Middle frontal gyrus (tissue), 1 donor: ENCODE measurements around the gene LRRC58.
"Not testable (repeated sequence)": the region's sequence is repeated elsewhere in the genome, so short reads cannot be mapped to it uniquely, and the experiment has no call there.

Experiments used
- DNase-seq: peaks from one replicate; pipeline ENCODE4 v3.0.0-alpha.2; 2015; ENCODE audit warnings: low spot score; ENCODE audit errors: extremely low spot score

The LRRC58 gene

DNA sequence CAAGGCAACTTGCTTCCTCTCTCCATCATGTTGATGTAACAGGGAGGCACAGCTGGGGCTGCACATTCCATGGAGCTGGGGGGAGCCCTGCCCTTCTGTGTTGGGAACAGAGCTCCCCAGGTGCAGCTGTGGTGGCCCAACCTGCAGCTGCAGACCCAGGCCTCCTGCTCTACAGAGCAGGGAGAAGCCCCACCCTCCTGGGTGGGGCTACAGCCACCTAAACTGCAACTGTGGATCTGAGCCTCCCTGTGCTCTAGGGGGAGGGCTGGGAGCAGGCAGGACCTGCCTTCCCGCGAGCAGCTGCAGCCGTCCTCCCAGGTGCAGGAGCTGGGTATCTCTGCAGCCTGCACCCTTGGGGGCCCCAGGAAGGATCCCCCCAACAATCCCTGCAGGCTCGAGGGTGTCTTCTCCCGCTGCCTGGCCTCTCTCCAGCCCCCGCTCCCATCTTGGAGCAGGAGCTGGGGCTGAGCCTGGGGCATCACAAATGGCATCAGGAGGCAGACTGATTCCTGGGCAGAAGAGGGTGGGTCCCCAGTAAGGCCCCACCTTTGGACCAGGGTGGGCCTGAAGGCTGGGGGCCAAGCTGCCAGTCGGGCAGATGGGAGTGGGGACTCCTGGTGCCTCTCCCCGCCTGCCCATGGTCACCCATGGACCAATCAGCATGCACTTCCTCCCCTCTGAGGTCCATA is 7.4 kb downstream of the LRRC58 start:
- no peak for DNase-seq

- no peak for DNase-seq
Measured at GRCh38 chr3:120339362-120339761, 9.8 kb downstream of the LRRC58 start.

DNA sequence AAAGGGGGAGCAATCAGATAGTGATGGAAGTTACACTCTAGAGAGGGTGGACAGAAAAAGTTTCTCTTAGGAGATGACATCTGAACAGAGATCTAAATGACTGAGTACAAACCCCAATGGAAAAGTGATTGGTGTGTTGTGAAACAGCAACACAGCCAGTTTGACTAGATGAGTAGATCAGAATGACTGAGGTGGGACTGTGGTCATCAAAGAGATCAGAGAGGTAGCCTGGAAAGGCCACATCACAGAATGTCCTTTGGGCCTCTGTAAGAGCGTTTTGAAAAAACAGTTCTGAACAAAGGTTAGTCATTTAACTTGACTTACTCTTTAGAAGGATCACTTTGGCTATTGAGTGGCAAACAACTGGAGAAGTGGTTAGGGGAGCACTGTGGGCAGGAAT is 10.6 kb downstream of the LRRC58 start:
- DNase-seq, result no peak

DNA sequence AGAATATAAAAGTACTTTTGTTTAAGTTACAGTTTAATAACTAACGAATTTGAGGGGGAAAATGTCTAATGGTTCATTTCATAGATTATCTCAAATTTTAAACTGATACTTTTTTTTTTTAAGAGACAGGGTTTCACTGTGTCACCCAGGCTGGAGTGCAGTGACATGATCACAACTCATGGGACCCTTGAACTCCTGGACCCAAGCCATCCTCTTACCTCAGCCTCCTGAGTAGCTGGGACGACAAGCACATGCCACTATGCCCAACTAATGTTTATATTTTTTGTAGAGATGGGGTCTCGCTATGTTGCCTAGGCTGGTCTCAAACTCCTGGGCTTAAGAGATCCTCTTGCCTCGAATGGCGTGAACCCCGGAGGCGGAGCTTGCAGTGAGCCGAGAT is 16.5 kb downstream of the LRRC58 start:
- DNase-seq, result no peak

- no peak for DNase-seq
Measured at GRCh38 chr3:120331076-120331475, 18.1 kb downstream of the LRRC58 start.

DNA sequence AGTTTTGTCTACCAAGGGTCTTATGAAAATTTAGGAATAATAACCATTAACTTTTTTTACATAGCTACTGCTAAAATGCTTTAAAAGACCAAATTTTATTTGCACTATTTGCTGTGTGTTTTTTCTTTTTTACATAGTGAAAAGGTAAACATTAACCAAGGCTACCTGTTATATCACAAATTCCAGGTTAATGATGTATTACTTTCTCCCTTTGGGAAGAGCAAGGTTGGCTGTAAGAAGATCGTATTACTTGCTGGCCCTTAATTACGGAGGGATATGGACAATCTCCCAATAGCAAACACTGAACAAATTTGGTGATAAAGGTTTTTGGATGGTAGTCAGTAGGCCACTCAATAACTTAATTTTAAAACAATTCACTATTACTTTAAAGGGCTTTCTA is 22.4 kb downstream of the LRRC58 start:
- no peak for DNase-seq

GRCh38 chr3:120324190-120324589 is 25.0 kb downstream of the LRRC58 start:
- DNase-seq, result no peak

DNA sequence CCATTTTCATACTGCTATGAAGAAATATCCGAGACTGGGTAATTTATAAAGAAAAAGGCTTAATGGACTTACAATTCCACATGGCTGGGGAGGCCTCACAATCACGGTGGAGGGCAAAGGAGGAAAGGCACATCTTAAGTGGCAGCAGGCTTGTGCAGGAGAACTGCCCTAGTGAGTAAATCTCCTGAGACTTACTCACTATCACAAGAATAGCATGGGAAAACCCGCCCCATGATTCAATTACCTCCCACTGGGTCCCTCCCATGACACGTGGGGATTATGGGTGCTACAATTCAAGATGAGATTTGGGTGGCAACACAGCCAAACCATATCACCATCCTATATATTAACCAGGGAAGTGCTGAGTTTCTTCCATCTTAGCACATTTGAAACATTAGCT is 25.4 kb downstream of the LRRC58 start:
- DNase-seq, result not testable (repeated sequence)

DNA sequence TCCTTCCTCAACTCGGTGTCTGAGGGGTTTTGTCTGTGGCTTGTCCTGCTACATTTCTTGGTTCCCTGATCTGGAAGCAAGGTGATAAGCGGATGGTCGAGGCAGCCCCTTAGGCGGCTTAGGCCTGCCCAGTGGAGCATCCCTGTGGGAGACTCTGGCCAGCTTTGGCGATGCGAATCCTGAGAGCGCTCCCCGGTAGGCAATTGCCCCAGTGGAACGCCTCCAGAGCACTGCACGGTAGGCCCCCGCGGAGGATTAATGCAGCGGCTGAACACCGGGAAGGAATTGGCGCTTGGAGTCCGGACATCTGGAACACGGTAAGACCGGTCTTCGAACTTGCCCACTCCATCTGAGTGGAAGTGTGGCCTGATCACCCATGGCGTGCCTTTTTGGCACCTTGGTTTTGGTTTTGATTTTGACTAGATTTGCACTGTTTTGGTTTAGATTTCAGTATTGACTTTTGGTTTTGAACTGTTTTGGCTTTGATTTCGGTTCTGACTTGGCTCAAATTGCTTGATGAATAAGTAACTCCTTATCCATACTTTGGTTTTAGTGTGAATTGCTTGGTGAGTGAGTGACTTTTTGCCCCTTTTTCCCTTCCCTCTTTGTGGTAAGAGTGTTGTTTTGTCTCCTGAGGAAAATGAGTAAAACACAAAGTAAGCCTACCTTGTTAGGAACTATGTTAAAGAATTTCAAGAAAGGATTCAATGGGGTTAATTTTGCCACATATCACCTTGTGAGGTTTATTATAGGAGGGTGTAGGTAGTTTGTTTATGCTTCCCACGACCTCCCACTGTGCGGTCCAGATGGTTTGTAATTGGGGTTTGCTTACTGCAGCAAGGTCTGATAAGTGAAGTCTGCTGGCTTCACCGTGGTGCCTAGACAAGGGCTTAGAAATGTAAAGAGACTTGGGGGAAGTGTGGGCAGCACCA is 37.0 kb downstream of the LRRC58 start:
- no peak for DNase-seq

- DNase-seq, result no peak
Measured at GRCh38 chr3:120306519-120307455, 42.4 kb downstream of the LRRC58 start.

GRCh38 chr3:120304616-120305015 is 44.5 kb downstream of the LRRC58 start:
- DNase-seq, result no peak

GRCh38 chr3:120302361-120302760 is 46.8 kb downstream of the LRRC58 start:
- no peak for DNase-seq

GRCh38 chr3:120300971-120301370 is 48.2 kb downstream of the LRRC58 start:
- no peak for DNase-seq

DNA sequence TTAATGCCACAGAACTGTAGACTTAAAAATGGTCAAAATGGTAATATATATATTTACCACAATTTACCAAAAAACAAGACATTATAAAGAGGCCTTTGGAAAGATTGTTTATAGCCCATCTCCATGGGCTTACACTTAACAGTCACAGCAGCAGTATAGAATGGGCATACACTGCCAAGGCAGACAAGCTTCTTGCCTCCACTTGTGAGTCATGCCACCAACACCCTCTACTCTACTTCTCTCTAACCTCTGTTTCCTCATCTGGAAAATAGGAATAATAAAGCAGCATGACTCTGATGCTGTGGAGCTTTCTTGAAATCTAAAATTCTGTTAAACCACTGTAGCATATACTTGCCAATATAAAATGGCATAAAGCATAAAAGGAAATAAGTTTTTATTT is 49.8 kb downstream of the LRRC58 start:
- DNase-seq, result no peak

GRCh38 chr3:120298996-120299395 is 50.2 kb downstream of the LRRC58 start:
- no peak for DNase-seq

GRCh38 chr3:120291552-120291951 is 57.6 kb downstream of the LRRC58 start:
- DNase-seq, result not testable (repeated sequence)

- no peak for DNase-seq
Measured at GRCh38 chr3:120289636-120290035, 59.5 kb downstream of the LRRC58 start.

- no peak for DNase-seq
Measured at GRCh38 chr3:120286465-120286864, 62.7 kb downstream of the LRRC58 start.

- DNase-seq, result no peak
Measured at GRCh38 chr3:120285508-120285841, 63.7 kb downstream of the LRRC58 start.

GRCh38 chr3:120284747-120285507 is 64.2 kb downstream of the LRRC58 start, which contains the start of gene GPR156:
GPR156 (minus strand) TSS chr3:120285222; CDS start chr3:120244098, 41,124 bp downstream.
- no peak for DNase-seq

GRCh38 chr3:120281261-120281660 is 67.9 kb downstream of the LRRC58 start:
- no peak for DNase-seq
